ENCODE results near the gene LMNB1.

DNA sequence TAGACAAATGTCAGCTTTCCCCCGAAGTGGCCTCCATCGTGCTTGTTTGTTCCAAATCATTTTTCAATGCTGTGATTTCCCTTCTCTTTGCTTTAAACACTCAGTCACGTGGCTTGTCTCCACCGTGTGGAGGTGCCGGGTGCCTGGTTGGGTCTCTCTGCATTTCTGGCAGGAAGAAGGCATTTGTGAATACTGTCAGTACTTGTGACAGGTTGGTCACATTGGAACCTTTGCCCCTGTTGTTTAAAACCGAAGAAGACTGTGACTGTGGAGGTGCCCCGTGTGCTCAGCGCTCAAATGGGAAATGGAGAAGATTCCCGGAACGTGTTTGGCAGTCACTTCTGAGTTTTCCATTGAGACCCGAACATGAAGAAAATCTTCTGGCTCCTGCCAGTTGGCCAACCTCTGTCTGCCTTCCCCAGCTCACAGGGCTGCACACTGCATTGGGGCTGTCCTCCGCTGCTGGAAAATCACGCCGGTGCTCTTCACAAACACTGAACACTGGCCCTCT, 74.6 kb downstream of the LMNB1 start:
- TF ChIP-seq, protein P1, sequence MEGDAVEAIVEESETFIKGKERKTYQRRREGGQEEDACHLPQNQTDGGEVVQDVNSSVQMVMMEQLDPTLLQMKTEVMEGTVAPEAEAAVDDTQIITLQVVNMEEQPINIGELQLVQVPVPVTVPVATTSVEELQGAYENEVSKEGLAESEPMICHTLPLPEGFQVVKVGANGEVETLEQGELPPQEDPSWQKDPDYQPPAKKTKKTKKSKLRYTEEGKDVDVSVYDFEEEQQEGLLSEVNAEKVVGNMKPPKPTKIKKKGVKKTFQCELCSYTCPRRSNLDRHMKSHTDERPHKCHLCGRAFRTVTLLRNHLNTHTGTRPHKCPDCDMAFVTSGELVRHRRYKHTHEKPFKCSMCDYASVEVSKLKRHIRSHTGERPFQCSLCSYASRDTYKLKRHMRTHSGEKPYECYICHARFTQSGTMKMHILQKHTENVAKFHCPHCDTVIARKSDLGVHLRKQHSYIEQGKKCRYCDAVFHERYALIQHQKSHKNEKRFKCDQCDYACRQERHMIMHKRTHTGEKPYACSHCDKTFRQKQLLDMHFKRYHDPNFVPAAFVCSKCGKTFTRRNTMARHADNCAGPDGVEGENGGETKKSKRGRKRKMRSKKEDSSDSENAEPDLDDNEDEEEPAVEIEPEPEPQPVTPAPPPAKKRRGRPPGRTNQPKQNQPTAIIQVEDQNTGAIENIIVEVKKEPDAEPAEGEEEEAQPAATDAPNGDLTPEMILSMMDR (IDR thresholded peaks at IDR 0.05; ENCODE audit: low read depth, low read length): no peak
- TF ChIP-seq POLR2A (IDR thresholded peaks at IDR 0.05; ENCODE audit: extremely low read depth, insufficient read length): no peak
- no peak for TF ChIP-seq MYC (IDR thresholded peaks at IDR 0.05; ENCODE audit: low read depth, low read length)
- TF ChIP-seq, protein P2, sequence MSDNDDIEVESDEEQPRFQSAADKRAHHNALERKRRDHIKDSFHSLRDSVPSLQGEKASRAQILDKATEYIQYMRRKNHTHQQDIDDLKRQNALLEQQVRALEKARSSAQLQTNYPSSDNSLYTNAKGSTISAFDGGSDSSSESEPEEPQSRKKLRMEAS (IDR thresholded peaks at IDR 0.05; ENCODE audit: low read depth, low read length): no peak
